ENCODE measurements around the gene GNPTAB. TPM values are rescaled to one million over a fixed set of nuclear protein-coding genes. Genes with fewer than 3 reads are reported as not detected.

GNPTAB gene
- total RNA-seq, 1 donor from 2014 or later = 48.2 TPM

DNA sequence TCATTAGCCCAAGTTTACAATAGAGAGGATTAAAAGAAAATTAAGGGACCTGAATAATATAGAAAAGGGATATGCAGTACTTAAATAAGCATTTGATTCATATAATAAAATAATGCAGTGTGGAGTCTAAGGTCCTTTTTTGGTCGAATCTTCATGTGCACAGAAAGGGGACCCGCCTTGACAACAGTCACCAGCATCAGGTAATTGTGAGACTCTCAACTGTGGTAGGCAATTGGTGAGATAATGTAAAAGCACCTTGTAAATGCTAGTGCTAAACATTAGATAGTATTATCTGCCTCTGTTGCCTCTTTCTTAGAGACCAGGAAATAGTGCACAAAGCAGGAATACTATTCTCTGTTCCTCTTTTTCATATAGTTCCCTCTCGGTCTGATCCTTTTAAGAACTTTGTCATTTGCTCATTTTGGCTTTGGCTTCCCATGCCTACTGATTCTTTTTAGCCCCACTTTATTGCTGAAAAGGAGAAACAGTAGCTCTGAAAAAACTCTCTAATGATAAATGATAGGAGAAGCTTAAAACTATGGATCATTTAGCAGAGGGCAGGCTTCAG lies 115.8 kb downstream of the GNPTAB start:
- Mint-ChIP-seq H3K27ac (no peak overlapping the region), H3K4me1 (no peaks in the 10 kb centered on the region), H3K27me3 (no peaks in the 10 kb centered on the region), H3K4me3 (no peak overlapping the region), H3K36me3 (ENCODE audit: low read depth) (no peaks in the 10 kb centered on the region), H3K9me3 (no peaks in the 10 kb centered on the region)
- DNase-seq = no peak
- intact Hi-C loops (cut with micrococcal nuclease) = no loop called here

DNA sequence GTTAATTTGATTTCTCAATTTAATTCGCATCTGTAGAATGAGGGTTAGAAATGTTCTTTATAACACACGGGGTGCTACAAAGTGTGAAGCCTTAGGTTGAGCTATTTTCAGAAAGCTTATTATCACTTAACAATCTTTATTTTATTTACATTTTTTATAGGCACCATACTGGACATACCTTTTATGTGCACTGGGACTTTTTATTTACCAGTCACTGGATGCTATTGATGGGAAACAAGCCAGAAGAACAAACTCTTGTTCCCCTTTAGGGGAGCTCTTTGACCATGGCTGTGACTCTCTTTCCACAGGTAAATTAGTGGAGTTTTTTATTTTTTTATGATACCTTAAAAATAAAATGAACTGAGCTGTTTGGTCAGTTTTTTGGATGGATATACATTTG lies 116.8 kb downstream of the GNPTAB start:
- no peak overlapping the region for H3K27ac Mint-ChIP-seq
- intact Hi-C loops (cut with micrococcal nuclease) = no loop called here
- no peak overlapping the region for H3K4me3 Mint-ChIP-seq
- DNase-seq = no peak
- H3K4me1 Mint-ChIP-seq = peaks cover 6% of the 10 kb centered on the region
- no peaks in the 10 kb centered on the region for H3K9me3 Mint-ChIP-seq
- no peaks in the 10 kb centered on the region for H3K27me3 Mint-ChIP-seq
- H3K36me3 Mint-ChIP-seq (ENCODE audit: low read depth) = no peaks in the 10 kb centered on the region

DNA sequence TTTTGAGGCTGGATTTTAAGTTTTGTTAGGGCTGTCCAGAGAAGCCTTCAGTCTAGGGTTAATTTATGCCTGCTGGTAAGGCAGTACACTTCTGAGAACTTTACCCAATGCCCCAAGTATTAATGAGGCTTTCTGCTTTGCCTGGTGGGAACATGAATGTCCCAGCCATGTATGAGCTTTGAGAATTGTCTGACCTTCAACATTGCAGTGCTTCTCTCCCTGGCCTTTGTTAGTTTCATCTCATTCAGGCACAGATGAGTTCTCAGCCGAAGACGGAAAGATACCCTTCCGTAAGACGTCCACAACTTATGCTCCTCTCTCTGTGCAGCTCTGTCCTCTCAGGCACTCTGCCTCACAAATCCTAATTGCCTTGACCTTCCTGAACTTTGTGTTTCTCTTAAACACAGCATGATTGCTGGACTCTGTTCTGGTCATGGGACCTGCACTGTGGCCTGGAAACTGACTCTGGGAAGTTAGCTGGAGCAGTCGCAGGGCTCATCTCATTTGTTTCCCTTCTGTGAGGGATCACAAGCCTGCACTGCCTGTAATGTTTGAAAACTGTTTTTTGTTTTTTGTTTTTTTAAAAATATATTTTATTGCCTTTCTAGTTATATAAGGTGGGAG lies 117.6 kb downstream of the GNPTAB start:
- Mint-ChIP-seq H3K27me3 (no peaks in the 10 kb centered on the region), H3K9me3 (no peaks in the 10 kb centered on the region), H3K27ac (no peak overlapping the region), H3K4me1 (peaks cover 6% of the 10 kb centered on the region), H3K4me3 (no peak overlapping the region), H3K36me3 (ENCODE audit: low read depth) (no peaks in the 10 kb centered on the region)
- DNase-seq = no peak
- intact Hi-C loops (cut with micrococcal nuclease) = no loop called here

DNA sequence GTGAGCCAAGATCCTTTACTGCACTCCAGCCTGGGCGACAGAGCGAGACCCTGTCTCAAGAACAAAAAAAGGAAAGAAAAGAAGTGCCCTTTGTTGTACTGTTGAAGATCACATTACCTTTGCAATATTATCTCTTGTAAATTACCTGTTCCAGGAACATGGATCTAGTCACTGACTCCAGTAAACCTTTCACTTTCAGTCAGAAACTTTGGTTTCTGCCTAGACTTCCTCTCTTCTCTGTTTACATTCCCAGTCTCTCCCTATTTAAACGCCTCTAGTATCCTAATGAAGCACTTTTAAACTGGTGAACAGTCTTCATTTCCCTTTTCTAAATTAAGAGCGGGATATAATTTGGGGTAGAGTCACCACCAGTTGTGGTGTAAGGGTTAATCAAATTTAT lies 120.5 kb downstream of the GNPTAB start:
- intact Hi-C loops (cut with micrococcal nuclease) = no loop called here
- Mint-ChIP-seq H3K36me3 (ENCODE audit: low read depth) (no peaks in the 10 kb centered on the region), H3K4me3 (no peak overlapping the region), H3K27me3 (peaks cover 2% of the 10 kb centered on the region), H3K27ac (no peak overlapping the region), H3K9me3 (no peaks in the 10 kb centered on the region), H3K4me1 (peaks cover 10% of the 10 kb centered on the region)
- no peak for DNase-seq

DNA sequence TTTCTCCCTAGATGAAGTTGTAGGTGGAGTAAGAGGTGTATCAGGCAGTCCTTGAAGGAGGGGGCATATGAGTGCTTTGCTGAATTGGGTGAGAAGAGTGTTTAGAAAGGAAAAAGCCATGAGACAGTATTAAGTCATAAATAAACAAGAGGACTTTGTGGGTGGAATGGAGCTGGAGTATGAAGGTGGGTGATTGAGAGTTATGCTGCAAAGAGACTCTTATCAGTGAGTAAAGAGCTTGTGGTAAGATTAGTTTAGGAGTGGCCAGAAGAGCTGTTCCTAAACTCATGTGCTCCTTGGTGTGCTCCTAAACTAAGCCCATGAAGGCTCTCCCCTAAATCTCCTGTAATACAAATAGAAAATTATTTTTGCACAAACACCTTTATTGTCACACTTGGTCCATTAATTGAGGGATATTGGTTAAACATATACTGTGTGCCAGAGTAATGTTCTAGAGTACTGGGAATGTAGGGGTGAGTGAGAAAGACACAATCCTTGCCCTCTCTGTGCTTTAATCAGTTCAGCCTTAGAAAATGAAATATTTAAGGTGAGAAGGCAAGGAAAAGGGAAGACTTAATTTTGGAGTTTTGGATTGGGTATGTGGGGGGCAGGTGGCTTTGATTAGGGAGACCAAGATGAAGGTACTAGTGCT lies 123.5 kb downstream of the GNPTAB start:
- intact Hi-C loops (cut with micrococcal nuclease) = no loop called here
- H3K27me3 Mint-ChIP-seq = peaks cover 2% of the 10 kb centered on the region
- no peaks in the 10 kb centered on the region for H3K36me3 Mint-ChIP-seq (ENCODE audit: low read depth)
- no peak overlapping the region for H3K4me3 Mint-ChIP-seq
- DNase-seq = no peak
- peaks cover 10% of the 10 kb centered on the region for H3K4me1 Mint-ChIP-seq
- no peaks in the 10 kb centered on the region for H3K9me3 Mint-ChIP-seq
- no peak overlapping the region for H3K27ac Mint-ChIP-seq

DNA sequence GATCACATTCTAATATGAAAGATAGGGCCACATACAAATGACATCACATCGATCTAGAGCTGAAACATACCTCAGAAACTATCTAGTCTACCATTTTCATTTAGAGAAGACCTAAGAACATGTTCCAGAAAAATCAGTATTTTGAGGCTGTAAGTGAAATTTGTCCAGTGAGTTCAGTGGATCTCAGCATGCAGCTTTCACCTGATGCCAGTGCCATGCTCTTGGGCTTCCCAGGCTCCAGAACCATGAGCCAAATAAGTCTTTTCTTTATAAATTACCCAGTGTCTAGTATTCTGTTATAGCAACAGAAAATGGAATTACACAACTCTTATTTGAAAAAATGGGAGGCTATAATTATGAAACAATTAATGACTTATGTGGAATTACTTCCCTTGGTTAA lies 124.4 kb downstream of the GNPTAB start:
- DNase-seq = no peak

DNA sequence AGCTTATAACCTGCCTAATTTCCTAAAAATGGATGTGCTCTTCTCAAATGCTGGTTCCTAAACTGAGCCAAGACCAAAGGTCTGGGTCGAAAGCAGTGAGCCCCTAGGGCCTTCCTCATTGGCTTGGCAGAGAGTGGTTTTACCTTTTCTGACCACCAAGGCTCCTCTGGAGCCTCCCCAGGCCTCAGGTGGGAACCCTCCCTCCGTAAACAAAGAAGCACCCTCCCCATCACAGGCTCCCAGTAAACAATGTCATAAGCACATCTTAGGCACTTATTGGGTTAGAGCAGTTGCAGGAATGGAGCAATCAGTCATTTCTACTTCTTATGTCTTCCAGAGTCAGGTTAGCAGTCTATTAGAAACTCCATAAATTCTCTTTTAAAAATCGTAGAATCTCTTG lies 127.3 kb downstream of the GNPTAB start:
- Mint-ChIP-seq H3K27me3 (peaks cover 18% of the 10 kb centered on the region), H3K4me1 (peaks cover 10% of the 10 kb centered on the region), H3K4me3 (no peak overlapping the region), H3K9me3 (no peaks in the 10 kb centered on the region), H3K36me3 (ENCODE audit: low read depth) (no peaks in the 10 kb centered on the region), H3K27ac (no peak overlapping the region)
- intact Hi-C loops (cut with micrococcal nuclease) = no loop called here
- no peak for DNase-seq

More for the DNA sequence above, 124.4 kb downstream of the GNPTAB start:
- no peaks in the 10 kb centered on the region for H3K36me3 Mint-ChIP-seq (ENCODE audit: low read depth)
- peaks cover 2% of the 10 kb centered on the region for H3K27me3 Mint-ChIP-seq
- H3K9me3 Mint-ChIP-seq = no peaks in the 10 kb centered on the region
- H3K4me3 Mint-ChIP-seq = no peak overlapping the region
- H3K27ac Mint-ChIP-seq = no peak overlapping the region
- H3K4me1 Mint-ChIP-seq = peaks cover 10% of the 10 kb centered on the region
- intact Hi-C loops (cut with micrococcal nuclease) = no loop called here

DNA sequence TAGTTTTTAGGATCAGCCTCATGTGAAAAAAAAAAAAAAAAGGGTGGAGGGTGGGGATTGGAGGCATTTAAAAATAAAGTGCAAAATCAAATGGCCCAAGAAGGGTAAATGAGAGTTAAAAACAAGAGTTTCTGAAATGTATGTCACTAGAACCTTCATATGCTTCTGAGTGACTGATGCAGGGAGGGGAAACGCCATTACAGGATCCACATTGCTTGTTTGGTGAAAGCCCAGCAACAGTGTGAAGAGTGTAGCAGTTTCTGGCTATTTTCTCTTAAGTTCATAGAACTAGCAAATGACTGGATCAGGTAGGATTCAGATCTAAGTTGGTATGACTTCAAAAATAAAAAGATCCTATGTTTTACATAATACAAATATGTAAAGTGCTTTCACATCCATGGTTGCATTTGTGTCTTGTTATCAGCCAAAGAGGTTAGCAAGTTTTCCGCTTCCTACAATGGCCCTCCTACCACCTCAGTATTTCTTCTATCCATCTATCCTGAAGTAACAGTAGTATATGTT lies 130.4 kb downstream of the GNPTAB start:
- intact Hi-C loops (cut with micrococcal nuclease) = no loop called here
- Mint-ChIP-seq H3K27ac (no peak overlapping the region), H3K9me3 (no peaks in the 10 kb centered on the region), H3K27me3 (peaks cover 18% of the 10 kb centered on the region), H3K4me1 (peaks cover 16% of the 10 kb centered on the region), H3K36me3 (ENCODE audit: low read depth) (no peaks in the 10 kb centered on the region), H3K4me3 (no peak overlapping the region)
- DNase-seq = no peak

DNA sequence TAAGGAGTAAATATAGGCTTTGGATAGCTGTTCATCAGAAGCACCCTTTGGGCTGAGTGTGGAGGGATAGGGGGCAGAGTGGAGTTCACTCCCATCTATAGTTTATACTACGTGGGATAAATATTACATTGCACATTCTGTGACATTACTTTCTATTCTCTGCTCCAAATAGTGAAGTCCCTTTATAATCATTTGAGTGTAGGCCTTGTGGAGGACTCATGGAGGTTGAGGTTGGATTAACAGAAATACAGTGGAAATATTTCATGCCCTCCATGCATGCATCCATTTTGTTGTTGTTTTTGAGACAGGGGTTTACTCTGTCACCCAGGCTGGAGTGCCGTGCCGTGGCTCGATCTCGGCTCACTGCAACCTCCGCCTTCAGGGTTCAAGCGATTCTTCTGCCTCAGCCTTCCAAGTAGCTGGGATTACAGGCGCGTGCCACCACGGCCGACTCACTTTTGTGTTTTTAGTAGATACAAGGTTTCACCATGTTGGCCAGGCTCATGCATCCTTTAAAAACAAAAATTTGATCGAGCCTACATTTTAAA lies 131.9 kb downstream of the GNPTAB start:
- Mint-ChIP-seq H3K27me3 (peaks cover 21% of the 10 kb centered on the region), H3K4me3 (peak overlapping the region; percentile 87), H3K36me3 (ENCODE audit: low read depth) (no peaks in the 10 kb centered on the region), H3K27ac (no peak overlapping the region), H3K9me3 (no peaks in the 10 kb centered on the region), H3K4me1 (peaks cover 18% of the 10 kb centered on the region)
- intact Hi-C loops (cut with micrococcal nuclease) = loop anchor here (5.0 kb wide), 2 partner anchors 43 to 133 kb away; partner anchors contain the start of gene GNPTAB
- no peak for DNase-seq

DNA sequence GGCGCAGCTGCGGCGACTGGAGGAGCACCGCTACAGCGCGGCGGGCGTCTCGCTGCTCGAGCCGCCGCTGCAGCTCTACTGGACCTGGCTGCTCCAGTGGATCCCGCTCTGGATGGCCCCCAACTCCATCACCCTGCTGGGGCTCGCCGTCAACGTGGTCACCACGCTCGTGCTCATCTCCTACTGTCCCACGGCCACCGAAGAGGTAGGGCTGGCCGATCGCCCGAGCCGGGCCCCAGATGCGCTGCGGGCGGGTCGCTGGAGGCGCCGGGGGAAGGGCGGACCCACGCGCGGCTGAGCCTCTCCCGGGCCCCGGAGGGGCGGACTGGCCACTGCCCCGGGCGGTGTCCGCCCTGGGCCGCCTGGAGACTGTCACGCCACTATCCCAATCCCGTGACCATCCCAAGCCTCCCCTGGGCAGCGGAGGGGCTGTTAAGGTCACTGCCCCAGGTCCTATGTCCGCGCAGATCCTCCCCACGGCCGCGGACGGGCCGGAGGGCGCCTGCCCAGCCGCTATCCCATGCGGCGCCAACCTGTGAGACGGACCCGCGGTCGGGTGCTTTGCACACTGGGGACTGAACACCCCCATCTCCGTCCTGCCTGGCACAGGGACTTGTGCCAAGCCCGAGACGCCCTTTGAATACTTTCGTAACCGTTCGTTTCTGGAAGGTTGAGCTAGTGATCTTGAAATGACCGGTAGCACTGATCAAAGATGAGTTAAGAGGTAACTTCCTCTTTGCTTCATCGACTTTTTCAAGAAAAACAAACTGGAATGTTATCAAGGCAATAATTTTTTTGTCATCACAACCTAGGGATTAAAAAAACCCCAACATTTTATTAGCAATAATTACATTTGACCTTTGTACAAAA lies 132.6 kb downstream of the GNPTAB start:
- no peaks in the 10 kb centered on the region for H3K36me3 Mint-ChIP-seq (ENCODE audit: low read depth)
- intact Hi-C loops (cut with micrococcal nuclease) = loop anchor here (2.0 to 5.0 kb wide), 5 partner anchors 25 to 291 kb away; partner anchors contain the start of genes ARL1 and GNPTAB
- peaks cover 18% of the 10 kb centered on the region for H3K4me1 Mint-ChIP-seq
- peak overlapping the region; percentile 87 for H3K4me3 Mint-ChIP-seq
- peaks cover 21% of the 10 kb centered on the region for H3K27me3 Mint-ChIP-seq
- DNase-seq = no peak
- peak overlapping the region; percentile 78 for H3K27ac Mint-ChIP-seq
- H3K9me3 Mint-ChIP-seq = no peaks in the 10 kb centered on the region

DNA sequence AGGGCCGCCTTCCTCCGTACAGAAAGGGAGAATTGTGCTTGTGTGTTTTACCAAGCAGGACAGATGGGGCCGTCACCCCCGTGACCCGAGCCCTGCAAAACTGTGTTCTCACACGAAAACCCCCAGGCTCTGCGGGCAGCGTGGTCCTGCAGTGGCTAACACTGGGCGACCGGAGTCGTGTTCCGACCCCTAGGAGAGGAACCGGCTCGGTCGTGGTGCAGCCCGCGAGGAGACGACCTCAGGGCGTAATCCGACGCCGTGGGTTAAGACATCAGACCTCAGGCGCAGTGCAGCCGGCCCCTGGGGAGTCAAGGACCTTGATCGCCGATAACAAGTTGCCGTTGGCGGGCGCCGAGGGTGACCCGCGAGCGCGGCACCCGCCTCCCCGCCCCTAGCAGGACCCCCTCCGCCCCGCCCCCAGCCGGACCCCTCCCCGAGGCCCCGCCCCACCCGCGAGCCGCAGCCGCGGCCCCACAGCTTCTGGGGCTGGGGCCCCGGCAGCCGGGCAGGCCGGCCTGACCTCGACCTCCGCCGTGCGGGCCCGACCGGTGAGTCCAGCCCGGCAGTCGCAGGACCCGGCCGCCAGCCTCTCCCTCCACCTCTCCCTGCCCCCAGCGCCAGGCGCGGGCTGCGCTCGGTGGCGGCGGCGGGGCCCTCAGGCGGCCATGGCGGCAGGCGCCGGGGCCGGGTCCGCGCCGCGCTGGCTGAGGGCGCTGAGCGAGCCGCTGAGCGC lies 133.4 kb downstream of the GNPTAB start, which contains the start of gene CHPT1:
Gene CHPT1 (plus strand): TSS at position 444 of the 733 bp plus-strand sequence. CDS start 222 bp downstream, at position 666.
- no peaks in the 10 kb centered on the region for H3K36me3 Mint-ChIP-seq (ENCODE audit: low read depth)
- H3K4me1 Mint-ChIP-seq = peaks cover 18% of the 10 kb centered on the region
- DNase-seq = peak; percentile 85
- no peaks in the 10 kb centered on the region for H3K9me3 Mint-ChIP-seq
- peaks cover 23% of the 10 kb centered on the region for H3K27me3 Mint-ChIP-seq
- intact Hi-C loops (cut with micrococcal nuclease) = loop anchor here (2.0 to 5.0 kb wide), 5 partner anchors 25 to 291 kb away; partner anchors contain the start of genes ARL1 and GNPTAB
- H3K4me3 Mint-ChIP-seq = peak within 1 kb of the TSS; percentile 89
- H3K27ac Mint-ChIP-seq = peak within 1 kb of the TSS; percentile 78

DNA sequence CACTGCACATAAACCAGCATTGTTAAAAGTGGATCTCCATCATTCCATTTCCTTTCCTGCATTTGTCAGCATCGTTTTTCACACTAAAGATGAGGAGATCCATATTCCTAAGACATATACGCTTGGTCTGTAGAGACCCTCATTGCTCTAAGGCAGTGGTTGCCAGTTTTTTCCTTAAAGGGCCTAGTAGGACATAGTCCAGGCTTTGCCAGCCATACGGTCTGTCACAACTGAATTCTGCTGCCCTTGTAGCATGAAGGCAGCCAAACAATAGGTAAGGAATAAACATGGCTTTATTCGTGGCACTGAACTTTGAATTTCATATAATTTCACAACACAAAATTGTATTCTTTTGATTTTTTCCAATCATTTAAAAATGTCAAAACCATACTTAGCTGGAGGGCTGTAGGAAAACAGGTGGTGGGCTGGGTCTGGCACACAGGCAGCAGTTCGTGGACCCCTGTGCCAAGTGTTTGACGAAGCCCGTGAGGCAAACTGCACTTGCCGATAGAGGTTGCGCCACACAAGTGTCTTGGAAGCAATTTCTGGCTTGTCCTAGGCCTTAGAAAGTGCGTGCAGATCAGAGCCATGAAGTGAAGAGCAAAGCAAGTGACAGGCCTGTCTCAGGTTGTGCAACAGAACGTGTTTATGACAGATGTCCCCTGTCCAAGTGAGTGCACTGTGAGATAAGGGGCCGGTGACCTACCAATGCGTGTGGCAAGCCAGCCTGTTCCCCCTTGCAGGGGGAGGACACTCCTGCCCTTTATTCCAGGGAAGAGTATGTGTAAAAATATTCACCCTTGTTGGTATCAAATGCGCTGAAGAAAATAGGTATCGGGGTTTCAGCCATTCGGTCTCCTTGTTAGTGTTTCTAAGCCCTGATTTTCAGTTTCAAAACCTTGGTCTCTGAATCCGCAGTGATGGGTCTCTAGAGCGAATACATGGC lies 134.2 kb downstream of the GNPTAB start:
- H3K27ac Mint-ChIP-seq = peak overlapping the region; percentile 62
- intact Hi-C loops (cut with micrococcal nuclease) = loop anchor here (2.0 to 5.0 kb wide), 5 partner anchors 24 to 290 kb away; partner anchors contain the start of genes ARL1 and GNPTAB
- H3K4me3 Mint-ChIP-seq = peak overlapping the region; percentile 89
- H3K27me3 Mint-ChIP-seq = peaks cover 26% of the 10 kb centered on the region
- no peaks in the 10 kb centered on the region for H3K36me3 Mint-ChIP-seq (ENCODE audit: low read depth)
- H3K9me3 Mint-ChIP-seq = no peaks in the 10 kb centered on the region
- H3K4me1 Mint-ChIP-seq = peaks cover 18% of the 10 kb centered on the region
- DNase-seq = no peak

Data from activated CD4-positive, alpha-beta T cell treated with anti-CD3 and anti-CD28 coated beads, Interleukin-2, amount 10 ng/mL, durations not matched to agents 24 days and 14 days (primary cell).